GM04503 (cell line): Measurements from ENCODE around the gene IRF2BP2.

ENCODE experiments used
- DNase-seq: peaks from one replicate; pipeline ENCODE4 v3.0.0-alpha.2; 2012; ENCODE audit warnings: low read depth

IRF2BP2 gene

GRCh38 chr1:234555390-234556024, 54.5 kb downstream of the IRF2BP2 start:
- DNase-seq: no peak

- DNase-seq: no peak
Measured at GRCh38 chr1:234554698-234555311, 55.2 kb downstream of the IRF2BP2 start.
